Sigmoid colon (tissue), 7 donors: ENCODE data around the gene RNASE7. TPM values are rescaled to one million over a fixed set of nuclear protein-coding genes. Genes with fewer than 3 reads are reported as not detected.

Source experiments
- DNase-seq: peaks from one replicate; pipeline ENCODE4 v3.0.0-alpha.2; 2019
- H3K27ac ChIP-seq, 4 donors: fragments of 200-600 bp; sonication (generic); one replicate each; pipeline ENCODE4 v1.5.1; 2016 to 2019; ENCODE audit warnings: mild to moderate bottlenecking in 1 of 4
- H3K27me3 ChIP-seq, 3 donors: fragments of 200-600 bp; sonication (generic); one replicate each; pipeline ENCODE4 v1.5.1; 2019; ENCODE audit warnings: mild to moderate bottlenecking in 1 of 3
- H3K36me3 ChIP-seq, 4 donors: fragments of 200-600 bp; sonication (generic); one replicate each; pipeline ENCODE4 v1.5.1; 2016 to 2019
- H3K4me1 ChIP-seq, 4 donors: fragments of 200-600 bp; sonication (generic); one replicate each; pipeline ENCODE4 v1.5.1; 2017 to 2019
- H3K4me3 ChIP-seq, 4 donors: fragments of 200-600 bp; sonication (generic); one replicate each; pipeline ENCODE4 v1.5.1; 2017 to 2019; ENCODE audit warnings: mild to moderate bottlenecking in 2 of 4, moderate library complexity in 1 of 4
- H3K9me3 ChIP-seq, 4 donors: fragments of 200-600 bp in 3 of 4; sonication (generic) in 3 of 4; one replicate each; pipeline versions ENCODE4 v1.5.1 to v1.6.1; 2013 to 2019
- CTCF ChIP-seq, 4 experiments: fragments of 450-650 bp in 3 of 4; fragments of 200-600 bp in 1 of 4; IDR thresholded peaks; one replicate each; pipeline ENCODE4 v1.5.1; 2016 to 2019; ENCODE audit warnings: antibody characterized with exemption in 4 of 4, mild to moderate bottlenecking in 3 of 4, moderate library complexity in 2 of 4
- EP300 ChIP-seq, 4 donors: sonication (generic); formaldehyde crosslinking; IDR thresholded peaks; one replicate each; pipeline ENCODE4 v1.6.1; 2017; ENCODE audit warnings: antibody characterized with exemption in 4 of 4
- POLR2A ChIP-seq, 2 donors: fragments of 450-650 bp; IDR thresholded peaks; one replicate each; pipeline ENCODE4 v1.6.1; 2016; ENCODE audit warnings: antibody characterized with exemption in 2 of 2, mild to moderate bottlenecking in 2 of 2, moderate library complexity in 2 of 2
- POLR2AphosphoS5 ChIP-seq, 4 donors: sonication (generic); formaldehyde crosslinking; IDR thresholded peaks; one replicate each; pipeline ENCODE4 v1.6.1; 2017; ENCODE audit warnings: antibody characterized with exemption in 4 of 4
- WGBS, 2 donors: extraction: QIAGEN DNeasy Blood & Tissue Kit; methylation state at CpG; one replicate each; pipeline ENCODE4 v1.1.7; 2013; 5-methylcytosine and 5-hydroxymethylcytosine counted together
- intact Hi-C: fragments of 100-400 bp; cut with DNase I; formaldehyde crosslinking; loops from one replicate; pipeline ENCODE4 v1.15.1; 2023
- polyA plus RNA-seq, 3 donors: library from polyadenylated mRNA; stranded (reverse); fragments of 200-250 nt; gene quantifications; one replicate each; pipeline ENCODE4 v1.2.3, GENCODE V29; 2013
- total RNA-seq, 4 donors: library from RNA; depleted of rRNA; stranded (reverse); fragments of >200 nt; gene quantifications; one replicate each; pipeline ENCODE4 v1.1.0, GENCODE V29; 2016
- donor health status: healthy with polysubstance abuse.
- donor health status: Bipolar disorder and iron deficiency.
- donor health status: healthy.

Gene RNASE7
- total and polyA plus RNA-seq, 7 donors: 0.10 TPM; not detected in 6

- TF ChIP-seq POLR2AphosphoS5 (IDR thresholded peaks at IDR 0.05) (no peak), POLR2A (IDR thresholded peaks at IDR 0.05) (no peak), CTCF (IDR thresholded peaks at IDR 0.05) (no peak), EP300 (IDR thresholded peaks at IDR 0.05) (no peak)
- Histone ChIP-seq H3K27me3 (no peaks in the 10 kb centered on the region), H3K4me1 (peaks cover 0 to 16% (median 2%) of the 10 kb centered on the region in 4 donors), H3K36me3 (peaks cover 14 to 52% (median 32%) of the 10 kb centered on the region in 4 donors), H3K4me3 (no peak overlapping the region), H3K9me3 (no peaks in the 10 kb centered on the region), H3K27ac (peak overlapping the region in 1 of 4 donors; percentile 37)
- intact Hi-C loops: no loop called here
- DNase-seq: no peak
- 69 to 70% methylated on average over 9 of the region's 9 CpGs for WGBS, 2 donors
These were observed 25.6 kb upstream of the RNASE7 start for GRCh38 chr14:21016413-21017190.

GRCh38 chr14:21017528-21018245, 24.5 kb upstream of the RNASE7 start:
- 78 to 79% methylated on average over 28 of the region's 28 CpGs for WGBS, 2 donors

GRCh38 chr14:21018286-21018685, 23.9 kb upstream of the RNASE7 start:
- no peak overlapping the region for H3K27ac ChIP-seq
- 64 to 84% methylated on average over 7 of the region's 7 CpGs for WGBS, 2 donors

More at GRCh38 chr14:21017528-21018245, 24.5 kb upstream of the RNASE7 start:
- Histone ChIP-seq H3K36me3 (peaks cover 17 to 63% (median 36%) of the 10 kb centered on the region in 4 donors), H3K27me3 (no peaks in the 10 kb centered on the region), H3K9me3 (no peaks in the 10 kb centered on the region), H3K27ac (peak overlapping the region in 1 of 4 donors; percentile 6), H3K4me3 (no peak overlapping the region), H3K4me1 (peaks cover 0 to 24% (median 8%) of the 10 kb centered on the region in 4 donors)
- DNase-seq: no peak
- TF ChIP-seq POLR2AphosphoS5 (IDR thresholded peaks at IDR 0.05): no peak
- no peak for TF ChIP-seq POLR2A (IDR thresholded peaks at IDR 0.05)
- no peak for TF ChIP-seq CTCF (IDR thresholded peaks at IDR 0.05)
- no peak for TF ChIP-seq EP300 (IDR thresholded peaks at IDR 0.05)
- intact Hi-C loops: no loop called here

GRCh38 chr14:21018781-21019180, 23.4 kb upstream of the RNASE7 start:
- Histone ChIP-seq H3K4me1 (peaks cover 0 to 35% (median 17%) of the 10 kb centered on the region in 4 donors), H3K27ac (no peak overlapping the region), H3K27me3 (no peaks in the 10 kb centered on the region), H3K36me3 (peaks cover 17 to 64% (median 36%) of the 10 kb centered on the region in 4 donors), H3K9me3 (no peaks in the 10 kb centered on the region), H3K4me3 (no peak overlapping the region)
- intact Hi-C loops: no loop called here
- WGBS, 2 donors: 92 to 95% methylated on average over 3 of the region's 3 CpGs
- TF ChIP-seq EP300 (IDR thresholded peaks at IDR 0.05) (no peak), POLR2A (IDR thresholded peaks at IDR 0.05) (no peak), POLR2AphosphoS5 (IDR thresholded peaks at IDR 0.05) (no peak), CTCF (IDR thresholded peaks at IDR 0.05) (no peak)
- DNase-seq: no peak

More at GRCh38 chr14:21018286-21018685, 23.9 kb upstream of the RNASE7 start:
- Histone ChIP-seq H3K9me3 (no peaks in the 10 kb centered on the region), H3K4me1 (peaks cover 0 to 30% (median 14%) of the 10 kb centered on the region in 4 donors), H3K27me3 (no peaks in the 10 kb centered on the region), H3K36me3 (peaks cover 17 to 64% (median 36%) of the 10 kb centered on the region in 4 donors), H3K4me3 (no peak overlapping the region)
- intact Hi-C loops: no loop called here
- TF ChIP-seq EP300 (IDR thresholded peaks at IDR 0.05): no peak
- no peak for TF ChIP-seq CTCF (IDR thresholded peaks at IDR 0.05)
- no peak for TF ChIP-seq POLR2AphosphoS5 (IDR thresholded peaks at IDR 0.05)
- TF ChIP-seq POLR2A (IDR thresholded peaks at IDR 0.05): no peak
- DNase-seq: no peak
